Left forelimb (tissue), 1 donor: ENCODE measurements around the gene ZSCAN12.
"Not testable (repeated sequence)": the region's sequence is repeated elsewhere in the genome, so short reads cannot be mapped to it uniquely, and the experiment has no call there.

Experiments
- DNase-seq: peaks from one replicate; pipeline ENCODE4 v3.0.0-alpha.2; 2018; ENCODE audit warnings: low spot score

The ZSCAN12 gene

GRCh38 chr6:28393912-28394662, 5.5 kb downstream of the ZSCAN12 start:
- no peak for DNase-seq

GRCh38 chr6:28390688-28391087, 8.9 kb downstream of the ZSCAN12 start:
- no peak for DNase-seq

DNA sequence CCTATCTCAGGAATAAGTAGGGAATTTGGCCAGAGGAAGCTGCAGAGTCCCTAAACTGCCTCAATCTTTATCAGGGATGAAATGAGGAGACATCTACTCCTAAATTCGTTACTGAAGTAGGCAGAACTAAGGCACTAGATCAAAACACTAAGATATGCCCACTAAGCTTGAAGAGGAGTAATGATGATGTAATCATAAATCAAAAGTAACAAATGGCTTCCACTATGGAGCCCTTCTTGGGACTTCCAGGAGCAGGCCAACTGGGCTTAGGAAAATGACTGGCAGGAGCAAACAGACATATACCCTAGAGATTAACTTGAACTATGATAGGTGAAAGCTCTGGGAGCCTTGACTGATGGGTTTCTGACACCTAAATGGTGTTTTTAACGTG, 15.4 kb downstream of the ZSCAN12 start:
- DNase-seq, result no peak

- DNase-seq, result peak; percentile 87
These were observed 16.1 kb downstream of the ZSCAN12 start for GRCh38 chr6:28383235-28384142.

DNA sequence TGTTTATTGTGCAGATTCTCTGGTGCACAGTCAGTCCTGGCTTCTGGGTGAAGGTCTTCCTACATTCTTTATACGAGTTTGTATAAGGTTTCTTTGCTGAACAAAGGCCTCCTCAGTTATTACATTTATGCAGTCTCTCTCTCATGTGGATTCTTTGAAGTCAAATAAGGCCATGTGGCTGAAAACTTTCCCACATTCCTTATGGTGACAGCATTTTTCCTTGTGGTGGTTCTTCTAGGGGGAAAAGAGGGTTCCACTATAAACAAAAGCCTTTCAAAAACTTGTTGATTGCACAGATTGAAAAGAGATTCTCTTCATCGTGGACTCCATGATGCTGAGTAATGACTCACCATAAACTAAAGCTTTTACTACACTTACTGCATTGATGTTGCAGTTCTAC, 19.2 kb downstream of the ZSCAN12 start:
- no peak for DNase-seq

- DNase-seq, result no peak
These were observed 20.9 kb downstream of the ZSCAN12 start for GRCh38 chr6:28378644-28379043.

GRCh38 chr6:28377879-28378278, 21.7 kb downstream of the ZSCAN12 start:
- DNase-seq, result no peak

GRCh38 chr6:28373925-28374324, 25.6 kb downstream of the ZSCAN12 start:
- DNase-seq, result no peak

GRCh38 chr6:28371706-28372451, 27.7 kb downstream of the ZSCAN12 start:
- DNase-seq, result no peak

GRCh38 chr6:28371280-28371679, 28.3 kb downstream of the ZSCAN12 start:
- no peak for DNase-seq

GRCh38 chr6:28370440-28370839, 29.1 kb downstream of the ZSCAN12 start:
- DNase-seq, result no peak

GRCh38 chr6:28369463-28369862, 30.1 kb downstream of the ZSCAN12 start:
- DNase-seq, result no peak

DNA sequence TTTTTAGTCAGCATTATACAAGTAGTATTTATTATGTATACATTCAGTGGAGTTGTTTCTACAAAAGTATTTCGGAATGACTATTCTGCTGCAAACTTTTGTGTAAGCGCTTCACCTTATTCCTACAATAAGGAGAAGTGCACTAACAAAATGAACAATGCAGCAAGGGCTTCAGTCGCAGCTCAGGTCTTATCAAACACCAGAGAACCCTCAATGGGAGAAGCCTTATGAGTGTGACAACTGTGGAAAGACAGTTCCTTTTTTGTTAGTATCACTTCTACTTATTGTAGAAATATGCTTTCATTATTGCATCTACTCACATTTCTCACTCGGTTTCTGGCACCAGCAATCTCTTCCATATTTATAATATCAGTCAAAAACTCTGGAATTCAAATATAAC, 31.0 kb downstream of the ZSCAN12 start:
- DNase-seq, result no peak

- DNase-seq, result not testable (repeated sequence)
These were observed 34.0 kb downstream of the ZSCAN12 start for GRCh38 chr6:28365590-28365989.

- DNase-seq, result no peak
These were observed 38.6 kb downstream of the ZSCAN12 start for GRCh38 chr6:28360961-28361360.

GRCh38 chr6:28359562-28359961, 40.0 kb downstream of the ZSCAN12 start:
- DNase-seq, result not testable (repeated sequence)

- DNase-seq, result no peak
These were observed 42.5 kb downstream of the ZSCAN12 start for GRCh38 chr6:28357036-28357435.

DNA sequence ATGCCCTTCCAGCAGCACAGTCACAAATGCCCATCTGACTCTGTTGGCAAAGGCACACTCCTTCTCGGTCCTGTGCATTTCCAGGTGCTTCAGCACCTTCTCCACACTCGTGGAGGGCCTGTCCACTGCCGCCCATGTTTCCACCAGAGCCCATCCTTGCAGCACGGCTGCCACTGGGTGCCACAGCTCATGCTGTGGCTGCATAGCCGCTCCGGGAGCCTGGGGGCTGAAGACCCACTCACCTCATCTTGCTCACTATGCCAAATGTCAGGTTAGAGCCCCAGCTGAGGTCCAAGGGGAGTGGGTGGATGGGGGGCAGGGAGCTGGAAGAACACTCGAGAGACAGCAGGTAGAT, 42.9 kb downstream of the ZSCAN12 start:
- no peak for DNase-seq

DNA sequence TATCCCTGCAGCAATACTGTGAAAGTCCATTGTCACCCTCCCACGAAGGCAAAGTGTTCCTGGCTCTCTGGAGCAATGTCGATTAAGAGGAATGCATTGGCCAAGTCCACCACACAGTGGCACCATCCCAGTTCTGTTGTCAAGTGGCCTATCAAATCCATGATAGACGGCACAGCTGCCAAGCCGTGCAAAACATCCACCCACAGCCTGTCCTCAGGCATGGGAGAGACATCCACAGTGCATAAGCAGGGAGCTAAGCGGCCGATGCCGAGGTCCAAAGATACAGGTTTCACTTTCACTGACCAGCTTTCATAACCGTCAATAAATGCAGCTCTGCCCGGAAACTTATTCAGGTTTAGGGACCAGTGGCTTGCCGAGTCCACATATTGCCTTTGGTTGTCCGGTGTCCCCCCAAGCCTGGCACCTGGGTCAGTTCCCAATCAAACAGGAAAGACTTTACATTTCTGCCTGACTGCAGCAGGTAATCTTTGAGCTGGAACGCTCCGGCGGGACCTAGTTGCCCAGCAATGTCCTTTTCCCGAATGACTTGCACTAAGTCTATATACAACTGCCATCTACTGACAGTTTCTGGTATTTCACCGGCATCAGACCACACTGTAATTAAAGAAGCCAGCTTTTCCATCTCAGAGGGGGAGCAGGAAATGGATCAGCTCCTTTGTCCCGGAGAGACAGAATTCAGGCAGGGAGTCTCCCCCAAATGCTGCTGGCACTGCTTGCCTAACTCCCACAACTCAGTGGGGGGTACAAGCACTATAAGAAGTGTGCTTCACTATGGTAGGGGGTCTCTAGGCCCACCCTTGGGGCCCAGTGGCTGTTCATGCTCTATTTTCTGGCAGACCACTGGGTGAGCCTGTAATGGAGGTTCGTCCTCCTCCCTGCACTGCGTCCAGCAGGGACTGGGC, 43.5 kb downstream of the ZSCAN12 start:
- peak; percentile 82 for DNase-seq

DNA sequence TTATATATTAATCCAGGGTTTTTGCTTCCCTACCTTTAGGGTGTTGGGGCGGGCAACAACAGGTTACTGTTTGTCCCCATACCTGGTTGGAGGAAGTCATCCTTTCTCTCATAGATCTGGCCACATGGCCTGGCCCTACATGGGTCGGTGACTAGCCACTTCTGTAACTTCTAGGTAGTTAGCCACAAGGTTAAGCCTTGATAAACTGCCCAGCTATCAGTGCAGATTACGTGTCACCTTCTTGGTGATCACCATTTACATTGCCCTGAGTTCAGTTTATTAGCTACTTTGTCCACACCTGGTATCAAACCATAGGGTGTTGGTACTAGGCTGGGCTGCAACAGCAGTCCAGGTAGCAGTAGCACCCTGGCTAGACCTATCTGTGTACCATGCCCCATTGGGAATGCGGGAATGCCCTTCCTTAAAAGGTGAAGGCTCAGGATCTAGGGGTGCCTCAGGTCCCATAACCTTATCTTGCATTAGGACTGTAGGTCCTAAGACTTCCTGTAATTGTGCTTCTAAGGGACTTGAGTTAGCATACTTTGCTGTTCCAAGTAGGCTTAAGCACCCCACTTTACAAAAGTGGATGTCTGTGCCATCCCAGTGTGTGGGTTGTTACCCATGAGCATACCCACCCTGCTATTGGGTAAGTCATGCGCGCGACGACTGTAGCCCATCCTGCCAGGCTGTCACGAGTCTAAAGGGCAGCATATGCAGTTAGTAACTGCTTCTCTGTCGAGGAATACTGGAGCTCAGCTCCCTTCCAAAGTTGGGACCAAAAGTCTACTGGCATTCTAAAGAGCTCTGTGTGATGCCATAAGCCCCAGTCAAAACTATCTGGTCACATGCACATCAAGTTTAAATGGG, 44.6 kb downstream of the ZSCAN12 start:
- DNase-seq, result no peak
